HG03108 (cell line): ENCODE measurements around the gene CRAMP1.
A peak's percentile ranks its signal among the peaks of the same experiment; 100 is the strongest.
"Not testable (repeated sequence)": the region's sequence is repeated elsewhere in the genome, so short reads cannot be mapped to it uniquely, and the experiment has no call there.

ENCODE experiments used
- ATAC-seq: cut with Tn5 transposase; IDR thresholded peaks from one replicate; pipeline ENCODE4 v1.9.1; 2021; ENCODE audit warnings: moderate library complexity; ENCODE audit not compliant: unreplicated experiment

Gene CRAMP1

GRCh38 chr16:1676661-1677060 lies 64.5 kb downstream of the CRAMP1 start:
- ATAC-seq = no peak

- ATAC-seq = no peak
These were observed 65.2 kb downstream of the CRAMP1 start for GRCh38 chr16:1677339-1677738.

- ATAC-seq = peak; percentile 94
These were observed 65.9 kb downstream of the CRAMP1 start, which contains the start of gene JPT2 for GRCh38 chr16:1677942-1678499. TSS of gene JPT2 (plus strand) at chr16:1678279. CDS start at chr16:1678313, 34 bp downstream.

- ATAC-seq = peak; percentile 5
These were observed 66.4 kb downstream of the CRAMP1 start for GRCh38 chr16:1678500-1679098.

- no peak for ATAC-seq
These were observed 68.2 kb downstream of the CRAMP1 start for GRCh38 chr16:1680361-1680760.

- no peak for ATAC-seq
These were observed 68.9 kb downstream of the CRAMP1 start for GRCh38 chr16:1681032-1681431.

- ATAC-seq = no peak
These were observed 75.5 kb downstream of the CRAMP1 start for GRCh38 chr16:1687427-1688316.

- ATAC-seq = no peak
These were observed 76.8 kb downstream of the CRAMP1 start for GRCh38 chr16:1688807-1689560.

GRCh38 chr16:1689853-1690252 lies 77.7 kb downstream of the CRAMP1 start:
- no peak for ATAC-seq

GRCh38 chr16:1690810-1691209 lies 78.7 kb downstream of the CRAMP1 start:
- no peak for ATAC-seq

GRCh38 chr16:1691276-1691675 lies 79.1 kb downstream of the CRAMP1 start:
- ATAC-seq = no peak

- no peak for ATAC-seq
These were observed 79.8 kb downstream of the CRAMP1 start for GRCh38 chr16:1691956-1692355.

GRCh38 chr16:1696863-1697262 lies 84.7 kb downstream of the CRAMP1 start:
- ATAC-seq = no peak

GRCh38 chr16:1698680-1699079 lies 86.5 kb downstream of the CRAMP1 start:
- ATAC-seq = no peak

GRCh38 chr16:1700246-1700645 lies 88.1 kb downstream of the CRAMP1 start:
- ATAC-seq = no peak

GRCh38 chr16:1701216-1701878 lies 89.2 kb downstream of the CRAMP1 start:
- no peak for ATAC-seq

GRCh38 chr16:1705324-1705687 lies 93.1 kb downstream of the CRAMP1 start:
- ATAC-seq = not testable (repeated sequence)

GRCh38 chr16:1705688-1706385 lies 93.7 kb downstream of the CRAMP1 start, which contains the start of gene MAPK8IP3:
TSS of gene MAPK8IP3 (plus strand) at chr16:1706195. CDS start at chr16:1706340, 145 bp downstream.
- ATAC-seq = peak; percentile 80

- ATAC-seq = no peak
These were observed 94.4 kb downstream of the CRAMP1 start for GRCh38 chr16:1706386-1707192.
